GM12878 (cell line): Measurements from ENCODE around the gene DAB2IP.

ENCODE experiments used
- CTCF ChIP-seq, 3 experiments: IDR thresholded peaks in 2 of 3; conservative IDR thresholded peaks in 1 of 3; 2 replicates each; pipeline ENCODE4 v1.5.1; 2011; ENCODE audit warnings: low read depth in 3 of 3, low read length in 3 of 3, mild to moderate bottlenecking in 3 of 3, control low read depth in 2 of 3, moderate library complexity in 2 of 3, inconsistent platforms in 1 of 3, mixed read lengths in 1 of 3; ENCODE audit not compliant: control insufficient read depth in 2 of 3, insufficient read depth in 1 of 3; ENCODE audit errors: extremely low read depth in 1 of 3
- RAD21 ChIP-seq: IDR thresholded peaks from 2 replicates; pipeline ENCODE4 v1.6.1; 2011; ENCODE audit warnings: mild to moderate bottlenecking, low read depth, low read length, moderate library complexity; ENCODE audit not compliant: insufficient read depth
- ZBTB33 ChIP-seq: fragments of 450-650 bp; IDR thresholded peaks from 2 replicates; pipeline ENCODE4 v1.6.1; 2017; ENCODE audit warnings: mild to moderate bottlenecking

GRCh38 chr9:121628401-121628800 is 23.0 kb upstream of the DAB2IP start:
- TF ChIP-seq CTCF (IDR thresholded peaks at IDR 0.05 in 2 of 3, conservative IDR thresholded peaks at IDR 0.05 in 1 of 3; ENCODE audit: control insufficient read depth in 2 of 3, extremely low read depth in 1 of 3, insufficient read depth in 1 of 3, low read depth in 3 of 3, low read length in 3 of 3) (no peak), RAD21 (no peak), ZBTB33 (no peak)
